Spleen (tissue), 11 donors: ENCODE measurements around the gene KRTAP9-9. TPM values are rescaled to one million over a fixed set of nuclear protein-coding genes. Genes with fewer than 3 reads are reported as not detected.
"Not testable (repeated sequence)": the region's sequence is repeated elsewhere in the genome, so short reads cannot be mapped to it uniquely, and the experiment has no call there.

Experiments used
- DNase-seq: peaks from one replicate; pipeline ENCODE4 v3.0.0-alpha.2; 2020
- H3K27ac ChIP-seq, 8 donors: fragments of 200-600 bp; sonication (generic) in 7 of 8; 1 replicate in 4 of 8; 2 replicates in 4 of 8; pipeline versions ENCODE4 v1.5.0 to v1.8.0; 2016 to 2021; ENCODE audit warnings: inconsistent platforms in 4 of 8, mild to moderate bottlenecking in 4 of 8, moderate library complexity in 1 of 8
- H3K27me3 ChIP-seq, 7 donors: fragments of 200-600 bp; sonication (generic) in 6 of 7; replicated peaks in 1 of 7; 1 replicate in 4 of 7; 2 replicates in 3 of 7; pipeline versions ENCODE4 v1.5.0 to v1.8.0; 2016 to 2021; ENCODE audit warnings: inconsistent platforms in 3 of 7, mild to moderate bottlenecking in 1 of 7
- H3K36me3 ChIP-seq, 6 donors: fragments of 200-600 bp; sonication (generic) in 5 of 6; 1 replicate in 4 of 6; 2 replicates in 2 of 6; pipeline versions ENCODE4 v1.5.0 to v1.8.0; 2016 to 2021; ENCODE audit warnings: inconsistent platforms in 2 of 6
- H3K4me1 ChIP-seq, 6 donors: fragments of 200-600 bp; sonication (generic) in 5 of 6; 1 replicate in 3 of 6; 2 replicates in 3 of 6; pipeline versions ENCODE4 v1.5.0 to v1.8.0; 2016 to 2021; ENCODE audit warnings: inconsistent platforms in 3 of 6
- H3K4me3 ChIP-seq, 8 donors: fragments of 200-600 bp; sonication (generic) in 7 of 8; 1 replicate in 4 of 8; 2 replicates in 4 of 8; pipeline versions ENCODE4 v1.5.0 to v1.8.0; 2016 to 2021; ENCODE audit warnings: inconsistent platforms in 4 of 8, mild to moderate bottlenecking in 4 of 8, moderate library complexity in 2 of 8
- H3K9me3 ChIP-seq, 8 donors: fragments of 200-600 bp; sonication (generic) in 7 of 8; 1 replicate in 4 of 8; 2 replicates in 4 of 8; pipeline versions ENCODE4 v1.5.0 to v1.8.0; 2016 to 2021; ENCODE audit warnings: inconsistent platforms in 4 of 8
- CTCF ChIP-seq, 11 experiments: fragments of 200-600 bp in 7 of 11; fragments of 450-650 bp in 4 of 11; sonication (generic) in 4 of 11; IDR thresholded peaks in 8 of 11; conservative IDR thresholded peaks in 3 of 11; 1 replicate in 7 of 11; 2 replicates in 4 of 11; pipeline versions ENCODE4 v1.4.0 to v1.8.0; 2016 to 2021; ENCODE audit warnings: antibody characterized with exemption in 11 of 11, inconsistent platforms in 4 of 11, mild to moderate bottlenecking in 1 of 11
- POLR2A ChIP-seq, 3 donors: fragments of 450-650 bp; IDR thresholded peaks; one replicate each; pipeline ENCODE4 v1.5.1; 2017; ENCODE audit warnings: antibody characterized with exemption in 3 of 3, mild to moderate bottlenecking in 1 of 3
- POLR2AphosphoS5 ChIP-seq, 3 donors: sonication (generic); formaldehyde crosslinking; IDR thresholded peaks; one replicate each; pipeline ENCODE4 v1.5.1; 2017; ENCODE audit warnings: antibody characterized with exemption in 3 of 3
- WGBS, 5 donors: extraction: QIAGEN DNeasy Blood & Tissue Kit in 3 of 5; methylation state at CpG; one replicate each; pipeline versions ENCODE4 v1.1.5 to v1.1.7; 2013 to 2018; 5-methylcytosine and 5-hydroxymethylcytosine counted together
- intact Hi-C: fragments of 100-400 bp; cut with DNase I; formaldehyde crosslinking; loops from one replicate; pipeline ENCODE4 v1.15.0; 2023; ENCODE audit warnings: low total_unique reads
- polyA plus RNA-seq, 3 donors: library from polyadenylated mRNA; stranded (reverse); fragments of 200-250 nt; gene quantifications; one replicate each; pipeline ENCODE4 v1.2.1, GENCODE V29; 2013
- total RNA-seq, 7 donors: library from RNA; depleted of rRNA in 3 of 7; stranded (reverse); fragments of >200 nt in 3 of 7; fragmentation: NEBNext Ultra II Directional in 4 of 7; extraction: Animal tissue kit (Norgen Biotek cat#: 25700) in 4 of 7; gene quantifications; one replicate each; pipeline versions ENCODE4 v1.1.0 to v1.2.1, GENCODE V29; 2016 to 2021
- donor health status: healthy with polysubstance abuse.
- donor health status: DM: no; HTN: no; CAD: no; lungs with moderate emphysema.
- donor health status: DM: no; HTN: no; CAD: no.
- donor health status: Bipolar disorder and iron deficiency.
- donor health status: healthy.
- donor health status: DM: no; HTN: no; CAD: no.
- donor health status: DM: yes; HTN: yes; CAD: no.

The KRTAP9-9 gene
- total and polyA plus RNA-seq, 10 donors, result not detected

- Histone ChIP-seq H3K36me3 (no peaks in the 10 kb centered on the region), H3K27me3 (peaks cover 0 to 19% (median 0%) of the 10 kb centered on the region in 7 donors), H3K4me1 (no peaks in the 10 kb centered on the region), H3K4me3 (no peak overlapping the region), H3K27ac (no peak overlapping the region), H3K9me3 (no peaks in the 10 kb centered on the region)
- no peak for DNase-seq
- intact Hi-C loops, result no loop called here
- 74 to 88% (median 77%) methylated on average over 2 of the region's 2 CpGs for WGBS, 5 donors
- TF ChIP-seq POLR2AphosphoS5 (IDR thresholded peaks at IDR 0.05), result no peak
- TF ChIP-seq CTCF (IDR thresholded peaks at IDR 0.05 in 8 of 11, conservative IDR thresholded peaks at IDR 0.05 in 3 of 11), result no peak
- TF ChIP-seq POLR2A (IDR thresholded peaks at IDR 0.05), result no peak
These were observed 8.0 kb downstream of the KRTAP9-9 start for GRCh38 chr17:41263212-41263611.

GRCh38 chr17:41264599-41264998 is 9.4 kb downstream of the KRTAP9-9 start:
- TF ChIP-seq POLR2A (IDR thresholded peaks at IDR 0.05) (no peak), POLR2AphosphoS5 (IDR thresholded peaks at IDR 0.05) (no peak), CTCF (IDR thresholded peaks at IDR 0.05 in 8 of 11, conservative IDR thresholded peaks at IDR 0.05 in 3 of 11) (no peak)
- Histone ChIP-seq H3K4me1 (no peaks in the 10 kb centered on the region), H3K4me3 (no peak overlapping the region), H3K27me3 (peaks cover 0 to 7% (median 0%) of the 10 kb centered on the region in 7 donors), H3K9me3 (no peaks in the 10 kb centered on the region), H3K36me3 (no peaks in the 10 kb centered on the region), H3K27ac (no peak overlapping the region)
- 82 to 98% (median 89%) methylated on average over 3 of the region's 3 CpGs for WGBS, 5 donors
- no peak for DNase-seq
- intact Hi-C loops, result no loop called here

GRCh38 chr17:41265078-41265477 is 9.9 kb downstream of the KRTAP9-9 start, which contains the start of gene KRTAP9-6:
Gene KRTAP9-6, plus strand, starts transcription at chr17:41265378. Its CDS starts 0 bp downstream, at chr17:41265378.
- intact Hi-C loops, result no loop called here
- peaks cover 0 to 4% (median 0%) of the 10 kb centered on the region in 7 donors for H3K27me3 ChIP-seq
- no peak for DNase-seq
- H3K9me3 ChIP-seq, result no peaks in the 10 kb centered on the region
- WGBS, 5 donors, result 21 to 59% (median 33%) methylated on average over 2 of the region's 2 CpGs
- no peaks in the 10 kb centered on the region for H3K4me1 ChIP-seq
- H3K4me3 ChIP-seq, result no peak within 1 kb of the TSS
- H3K36me3 ChIP-seq, result no peaks in the 10 kb centered on the region
- H3K27ac ChIP-seq, result no peak within 1 kb of the TSS
- TF ChIP-seq POLR2A (IDR thresholded peaks at IDR 0.05) (no peak), CTCF (IDR thresholded peaks at IDR 0.05 in 8 of 11, conservative IDR thresholded peaks at IDR 0.05 in 3 of 11) (no peak), POLR2AphosphoS5 (IDR thresholded peaks at IDR 0.05) (no peak)

GRCh38 chr17:41267711-41268110 is 12.5 kb downstream of the KRTAP9-9 start:
- Histone ChIP-seq H3K4me1 (no peaks in the 10 kb centered on the region), H3K27me3 (peaks cover 0 to 4% (median 0%) of the 10 kb centered on the region in 7 donors), H3K36me3 (no peaks in the 10 kb centered on the region), H3K27ac (no peak overlapping the region), H3K4me3 (no peak overlapping the region), H3K9me3 (no peaks in the 10 kb centered on the region)
- no peak for TF ChIP-seq CTCF (IDR thresholded peaks at IDR 0.05 in 8 of 11, conservative IDR thresholded peaks at IDR 0.05 in 3 of 11)
- TF ChIP-seq POLR2A (IDR thresholded peaks at IDR 0.05), result no peak
- TF ChIP-seq POLR2AphosphoS5 (IDR thresholded peaks at IDR 0.05), result no peak
- WGBS, 5 donors, result 71 to 93% (median 79%) methylated on average over 3 of the region's 3 CpGs; no CpG with 5 or more reads in 2 of the 5 donors
- no peak for DNase-seq
- intact Hi-C loops, result no loop called here

GRCh38 chr17:41271323-41271722 is 16.1 kb downstream of the KRTAP9-9 start:
- H3K27me3 ChIP-seq, H3K27ac ChIP-seq, H3K4me3 ChIP-seq, H3K4me1 ChIP-seq, DNase-seq, H3K9me3 ChIP-seq, H3K36me3 ChIP-seq, intact Hi-C loops: not testable (repeated sequence)
- WGBS, 5 donors, result 30 to 75% methylated on average over 1 of the region's 1 CpG; no CpG with 5 or more reads in 3 of the 5 donors
